ENCODE data around the gene GLT1D1.

GLT1D1 gene

GRCh38 chr12:129025055-129025454 is 171.8 kb downstream of the GLT1D1 start:
- H3K27me3 ChIP-seq (ENCODE audit: insufficient read depth, low read length): no peaks in the 10 kb centered on the region
- H4K12ac ChIP-seq (ENCODE audit: low read depth, low read length): no peak overlapping the region
- H4K91ac ChIP-seq (ENCODE audit: low read depth, low read length): no peak overlapping the region
- no peak overlapping the region for H3K27ac ChIP-seq (ENCODE audit: low read depth, low read length)
- no peak overlapping the region for H2BK120ac ChIP-seq (ENCODE audit: insufficient read depth, low read length, poor library complexity)
- H3K79me1 ChIP-seq (ENCODE audit: low read length): no peaks in the 10 kb centered on the region
- no peak overlapping the region for H3K4me2 ChIP-seq (ENCODE audit: low read length)
- peaks cover 5% of the 10 kb centered on the region for H3K9me3 ChIP-seq (ENCODE audit: insufficient read depth, low read depth, low read length)
- DNase-seq: no peak
- H3K23ac ChIP-seq (ENCODE audit: low read length): no peak overlapping the region
- no peaks in the 10 kb centered on the region for H3K36me3 ChIP-seq (ENCODE audit: control insufficient read depth in 1 of 2, insufficient read depth in 2 of 2, low read length in 2 of 2)
- H3K18ac ChIP-seq (ENCODE audit: low read length): no peak overlapping the region
- no peak overlapping the region for H3K4me3 ChIP-seq (ENCODE audit: low read depth, low read length)
- no peak overlapping the region for H3K14ac ChIP-seq (ENCODE audit: low read length)
- H2BK12ac ChIP-seq (ENCODE audit: low read length): no peak overlapping the region
- WGBS (ENCODE audit: extremely low coverage, insufficient coverage, insufficient read length): 100% methylated on average over 2 of the region's 3 CpGs
- no peak overlapping the region for H4K8ac ChIP-seq (ENCODE audit: low read depth, low read length)
- H3K4ac ChIP-seq (ENCODE audit: low read depth, low read length): no peak overlapping the region
- no peaks in the 10 kb centered on the region for H3K4me1 ChIP-seq (ENCODE audit: control insufficient read depth in 1 of 2, insufficient read depth in 2 of 2, low read length in 2 of 2)
- H2BK5ac ChIP-seq (ENCODE audit: low read depth, low read length, poor library complexity): no peak overlapping the region
- no peak overlapping the region for H2AFZ ChIP-seq (ENCODE audit: insufficient read depth, low read length, poor library complexity)
- no peak overlapping the region for H3K9ac ChIP-seq (ENCODE audit: low read length)
- no peaks in the 10 kb centered on the region for H3K79me2 ChIP-seq (ENCODE audit: control insufficient read depth, insufficient read depth, low read length, poor library complexity)
- H2AK5ac ChIP-seq (ENCODE audit: low read length): no peak overlapping the region

GRCh38 chr12:129028844-129029243 is 175.6 kb downstream of the GLT1D1 start:
- H2BK5ac ChIP-seq (ENCODE audit: low read depth, low read length, poor library complexity): no peak overlapping the region
- H3K4me3 ChIP-seq (ENCODE audit: low read depth, low read length): no peak overlapping the region
- no peaks in the 10 kb centered on the region for H3K79me2 ChIP-seq (ENCODE audit: control insufficient read depth, insufficient read depth, low read length, poor library complexity)
- H3K27me3 ChIP-seq (ENCODE audit: insufficient read depth, low read length): no peaks in the 10 kb centered on the region
- no peak overlapping the region for H3K23ac ChIP-seq (ENCODE audit: low read length)
- H3K9ac ChIP-seq (ENCODE audit: low read length): no peak overlapping the region
- H3K14ac ChIP-seq (ENCODE audit: low read length): no peak overlapping the region
- H3K4ac ChIP-seq (ENCODE audit: low read depth, low read length): no peak overlapping the region
- no peaks in the 10 kb centered on the region for H3K4me1 ChIP-seq (ENCODE audit: control insufficient read depth in 1 of 2, insufficient read depth in 2 of 2, low read length in 2 of 2)
- H4K12ac ChIP-seq (ENCODE audit: low read depth, low read length): no peak overlapping the region
- no peaks in the 10 kb centered on the region for H3K79me1 ChIP-seq (ENCODE audit: low read length)
- no peak overlapping the region for H2AFZ ChIP-seq (ENCODE audit: insufficient read depth, low read length, poor library complexity)
- DNase-seq: no peak
- H3K18ac ChIP-seq (ENCODE audit: low read length): no peak overlapping the region
- no CpG with 5 or more reads among the region's 16 CpGs for WGBS (ENCODE audit: extremely low coverage, insufficient coverage, insufficient read length)
- H2AK5ac ChIP-seq (ENCODE audit: low read length): no peak overlapping the region
- no peak overlapping the region for H3K27ac ChIP-seq (ENCODE audit: low read depth, low read length)
- peaks cover 5% of the 10 kb centered on the region for H3K9me3 ChIP-seq (ENCODE audit: insufficient read depth, low read depth, low read length)
- H4K8ac ChIP-seq (ENCODE audit: low read depth, low read length): no peak overlapping the region
- no peak overlapping the region for H2BK12ac ChIP-seq (ENCODE audit: low read length)
- no peaks in the 10 kb centered on the region for H3K36me3 ChIP-seq (ENCODE audit: control insufficient read depth in 1 of 2, insufficient read depth in 2 of 2, low read length in 2 of 2)
- no peak overlapping the region for H2BK120ac ChIP-seq (ENCODE audit: insufficient read depth, low read length, poor library complexity)
- no peak overlapping the region for H4K91ac ChIP-seq (ENCODE audit: low read depth, low read length)
- no peak overlapping the region for H3K4me2 ChIP-seq (ENCODE audit: low read length)

Measured in trophoblast cell (in vitro differentiated cells and primary cell).